ENCODE data around the gene OTUD3. TPM values are rescaled to one million over a fixed set of nuclear protein-coding genes. Genes with fewer than 3 reads are reported as not detected.
"Not testable (repeated sequence)": the region's sequence is repeated elsewhere in the genome, so short reads cannot be mapped to it uniquely, and the experiment has no call there.

Gene OTUD3
- total RNA-seq, 4 donors from 2014 or later = 5.1 to 11.8 (median 8.8) TPM

DNA sequence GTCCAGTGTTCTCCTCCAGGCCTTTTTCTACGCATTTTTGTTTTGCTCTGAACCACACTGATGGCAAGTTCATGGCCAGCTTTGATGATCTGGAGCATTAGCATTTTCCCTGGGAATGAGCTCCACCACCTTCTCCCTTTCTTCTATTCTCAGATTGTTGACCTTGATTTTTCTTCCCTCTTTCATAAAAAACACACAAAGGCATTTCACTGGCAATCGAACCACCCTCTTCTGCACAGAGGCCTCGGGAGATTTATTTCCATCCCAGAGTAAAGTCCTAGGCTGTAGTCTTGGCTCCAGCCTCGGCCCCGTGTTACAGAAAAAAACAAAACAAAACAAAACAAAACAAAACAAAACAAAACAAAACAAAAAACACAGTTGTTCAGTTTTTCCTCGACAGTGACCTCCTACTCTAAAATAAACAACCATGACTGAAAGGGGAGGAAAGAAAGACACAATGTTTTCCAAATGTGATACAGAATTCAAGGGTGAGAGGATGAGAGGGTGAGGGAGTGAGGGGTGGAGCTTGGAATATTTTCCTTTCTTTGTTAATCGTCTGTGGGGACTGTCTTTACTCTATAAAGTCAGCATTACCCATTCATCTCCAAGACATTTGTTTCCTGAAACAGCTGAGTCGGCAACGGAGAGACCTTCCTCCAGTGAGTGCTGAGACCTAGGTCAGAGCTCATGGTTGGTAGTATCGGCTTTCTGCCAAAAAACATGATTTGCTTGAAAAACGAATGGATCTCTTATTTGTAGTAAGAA lies 37.3 kb upstream of the OTUD3 start:
- 43% methylated on average over 11 of the region's 11 CpGs for WGBS
- DNase-seq (ENCODE audit: low spot score in 2 of 2) = no peak

DNA sequence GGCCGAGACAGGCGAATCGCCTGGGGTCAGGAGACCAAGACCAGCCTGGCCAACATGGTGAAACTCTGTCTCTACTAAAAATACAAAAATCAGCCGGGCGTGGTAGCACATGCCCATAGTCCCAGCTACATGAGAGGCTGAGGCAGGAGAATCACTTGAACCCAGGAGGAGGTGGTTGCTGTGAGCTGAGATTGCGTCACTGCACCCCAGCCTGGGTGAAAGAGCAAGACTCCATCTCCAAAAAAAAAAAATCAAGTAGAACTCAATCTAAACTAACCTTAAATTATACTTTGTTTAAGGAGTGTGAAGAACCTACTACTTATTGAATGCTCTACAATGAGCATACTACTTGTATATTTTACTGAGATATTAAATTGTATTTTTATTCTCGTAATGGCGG lies 36.6 kb upstream of the OTUD3 start:
- Histone ChIP-seq H3K9me3 (no peaks in the 10 kb centered on the region), H3K36me3 (no peaks in the 10 kb centered on the region), H3K4me1 (no peaks in the 10 kb centered on the region), H3K27ac (no peak overlapping the region), H3K27me3 (peaks cover 7% of the 10 kb centered on the region), H3K4me3 (no peak overlapping the region)
- TF ChIP-seq POLR2AphosphoS5 (IDR thresholded peaks at IDR 0.05) = no peak
- TF ChIP-seq, protein P1, sequence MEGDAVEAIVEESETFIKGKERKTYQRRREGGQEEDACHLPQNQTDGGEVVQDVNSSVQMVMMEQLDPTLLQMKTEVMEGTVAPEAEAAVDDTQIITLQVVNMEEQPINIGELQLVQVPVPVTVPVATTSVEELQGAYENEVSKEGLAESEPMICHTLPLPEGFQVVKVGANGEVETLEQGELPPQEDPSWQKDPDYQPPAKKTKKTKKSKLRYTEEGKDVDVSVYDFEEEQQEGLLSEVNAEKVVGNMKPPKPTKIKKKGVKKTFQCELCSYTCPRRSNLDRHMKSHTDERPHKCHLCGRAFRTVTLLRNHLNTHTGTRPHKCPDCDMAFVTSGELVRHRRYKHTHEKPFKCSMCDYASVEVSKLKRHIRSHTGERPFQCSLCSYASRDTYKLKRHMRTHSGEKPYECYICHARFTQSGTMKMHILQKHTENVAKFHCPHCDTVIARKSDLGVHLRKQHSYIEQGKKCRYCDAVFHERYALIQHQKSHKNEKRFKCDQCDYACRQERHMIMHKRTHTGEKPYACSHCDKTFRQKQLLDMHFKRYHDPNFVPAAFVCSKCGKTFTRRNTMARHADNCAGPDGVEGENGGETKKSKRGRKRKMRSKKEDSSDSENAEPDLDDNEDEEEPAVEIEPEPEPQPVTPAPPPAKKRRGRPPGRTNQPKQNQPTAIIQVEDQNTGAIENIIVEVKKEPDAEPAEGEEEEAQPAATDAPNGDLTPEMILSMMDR (IDR thresholded peaks at IDR 0.05) = no peak
- no peak for TF ChIP-seq EP300 (IDR thresholded peaks at IDR 0.05)
- TF ChIP-seq POLR2A (IDR thresholded peaks at IDR 0.05) = no peak
- WGBS = 86% methylated on average over 8 of the region's 8 CpGs
- DNase-seq (ENCODE audit: low spot score in 2 of 2) = no peak

More for the DNA sequence above, 37.3 kb upstream of the OTUD3 start:
- TF ChIP-seq POLR2A (IDR thresholded peaks at IDR 0.05) (no peak), EP300 (IDR thresholded peaks at IDR 0.05) (no peak), POLR2AphosphoS5 (IDR thresholded peaks at IDR 0.05) (no peak)
- TF ChIP-seq, protein P1 (IDR thresholded peaks at IDR 0.05) = no peak
- H3K4me1 ChIP-seq = no peaks in the 10 kb centered on the region
- no peak overlapping the region for H3K27ac ChIP-seq
- no peak overlapping the region for H3K4me3 ChIP-seq
- H3K9me3 ChIP-seq = no peaks in the 10 kb centered on the region
- H3K36me3 ChIP-seq = no peaks in the 10 kb centered on the region
- peaks cover 7% of the 10 kb centered on the region for H3K27me3 ChIP-seq

DNA sequence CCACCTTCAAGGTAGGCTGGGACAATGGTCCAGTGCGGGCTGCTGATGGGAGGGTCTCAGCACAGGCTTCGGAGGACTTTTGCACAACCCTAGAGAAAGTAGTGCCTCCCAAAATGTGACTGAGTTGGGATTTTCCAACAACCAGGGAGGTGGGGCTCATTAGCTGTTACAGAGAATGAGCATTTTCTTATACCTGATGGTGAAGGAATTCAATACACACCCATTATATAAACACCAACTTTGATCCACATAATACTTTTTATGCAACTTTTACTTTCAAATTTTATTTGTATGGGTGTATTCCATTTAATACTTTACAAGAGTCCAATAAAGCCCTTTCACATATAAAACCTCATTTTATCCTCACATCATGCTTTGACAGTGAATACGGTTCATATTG lies 35.9 kb upstream of the OTUD3 start:
- WGBS = 95% methylated on average over 3 of the region's 3 CpGs
- Histone ChIP-seq H3K4me3 (no peak overlapping the region), H3K9me3 (no peaks in the 10 kb centered on the region), H3K27me3 (peaks cover 7% of the 10 kb centered on the region), H3K36me3 (no peaks in the 10 kb centered on the region), H3K4me1 (no peaks in the 10 kb centered on the region), H3K27ac (no peak overlapping the region)
- TF ChIP-seq EP300 (IDR thresholded peaks at IDR 0.05) = no peak
- no peak for TF ChIP-seq POLR2A (IDR thresholded peaks at IDR 0.05)
- no peak for TF ChIP-seq POLR2AphosphoS5 (IDR thresholded peaks at IDR 0.05)
- TF ChIP-seq, protein P1 (IDR thresholded peaks at IDR 0.05) = no peak
- no peak for DNase-seq (ENCODE audit: low spot score in 2 of 2)

DNA sequence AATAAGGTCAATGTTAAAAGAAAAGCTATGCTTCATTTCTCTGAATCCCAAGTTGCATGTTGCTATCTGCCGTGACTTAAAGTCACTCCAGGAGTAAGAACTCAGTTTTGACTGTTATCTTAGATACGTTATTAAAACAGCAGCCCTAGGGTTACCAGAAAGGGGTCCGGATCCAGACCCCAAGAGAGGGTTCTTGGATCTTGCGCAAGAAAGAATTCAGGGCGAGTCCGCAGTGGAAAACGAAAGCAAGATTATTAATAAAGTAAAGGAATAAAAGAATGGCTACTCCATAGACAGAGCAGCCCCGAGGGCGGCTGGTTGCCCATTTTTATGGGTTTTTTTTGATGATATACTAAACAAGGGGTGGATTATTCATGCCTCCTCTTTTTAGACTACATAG lies 34.9 kb upstream of the OTUD3 start:
- not testable (repeated sequence) for H3K4me3 ChIP-seq; H3K4me1 ChIP-seq; H3K27me3 ChIP-seq; H3K27ac ChIP-seq; H3K36me3 ChIP-seq; DNase-seq (ENCODE audit: low spot score in 2 of 2); H3K9me3 ChIP-seq
- WGBS = 69% methylated on average over 9 of the region's 9 CpGs

DNA sequence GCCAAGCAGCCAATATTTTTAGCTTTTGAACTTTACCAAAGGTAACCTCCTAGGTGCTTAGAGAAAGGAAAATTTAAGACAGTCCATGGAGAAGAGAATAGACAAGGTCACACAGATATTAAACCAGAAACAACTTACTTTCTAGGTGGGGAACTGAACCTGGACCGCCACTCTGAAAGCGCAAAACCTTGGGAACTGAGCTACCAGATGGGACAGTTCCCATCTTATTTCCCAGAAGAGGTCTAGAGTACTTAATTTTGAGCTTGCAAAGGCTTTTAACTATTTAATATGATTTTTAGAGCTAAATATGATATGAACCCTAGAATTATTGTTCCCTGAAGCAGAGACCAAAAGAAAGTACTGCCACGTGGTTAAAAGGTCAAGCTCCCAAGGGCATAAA lies 32.9 kb upstream of the OTUD3 start:
- H3K4me3 ChIP-seq = not testable (repeated sequence)

DNA sequence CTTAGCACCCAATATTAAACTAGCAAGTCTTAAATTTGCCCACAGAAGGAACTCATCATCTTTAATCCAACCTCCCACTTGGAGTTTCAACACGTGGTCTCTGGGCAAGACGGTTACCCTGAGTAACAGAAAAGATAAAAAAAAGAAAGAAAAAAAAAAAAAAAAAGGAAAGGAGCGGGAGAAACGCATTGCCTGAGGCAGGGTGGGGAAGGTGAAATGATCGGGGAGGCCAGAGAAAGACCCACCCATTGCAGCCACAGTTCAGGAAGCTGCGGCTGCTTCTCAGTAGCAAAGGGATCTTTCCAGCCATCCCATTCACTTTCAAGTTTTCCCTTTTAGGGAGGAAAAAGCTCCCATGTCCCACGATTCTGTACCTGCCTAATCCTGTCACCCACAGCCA lies 32.0 kb upstream of the OTUD3 start:
- TF ChIP-seq EP300 (IDR thresholded peaks at IDR 0.05) (no peak), POLR2A (IDR thresholded peaks at IDR 0.05) (no peak), POLR2AphosphoS5 (IDR thresholded peaks at IDR 0.05) (no peak)
- TF ChIP-seq, protein P1 (IDR thresholded peaks at IDR 0.05) = no peak
- Histone ChIP-seq H3K27ac (no peak overlapping the region), H3K9me3 (no peaks in the 10 kb centered on the region), H3K36me3 (no peaks in the 10 kb centered on the region), H3K4me3 (no peak overlapping the region), H3K27me3 (peaks cover 7% of the 10 kb centered on the region), H3K4me1 (no peaks in the 10 kb centered on the region)
- 38% methylated on average over 7 of the region's 7 CpGs for WGBS
- DNase-seq (ENCODE audit: low spot score in 2 of 2) = no peak

More for the DNA sequence above, 32.9 kb upstream of the OTUD3 start:
- not testable (repeated sequence) for H3K27ac ChIP-seq; H3K27me3 ChIP-seq; H3K36me3 ChIP-seq; H3K9me3 ChIP-seq; H3K4me1 ChIP-seq; DNase-seq (ENCODE audit: low spot score in 2 of 2)
- 80% methylated on average over 3 of the region's 3 CpGs for WGBS

Measured in suprapubic skin (tissue), 4 donors.